Measurements from ENCODE around the gene CELA2B.

GRCh38 chr1:15524283-15525049, 48.6 kb downstream of the CELA2B start:
- TF ChIP-seq CTCF (IDR thresholded peaks at IDR 0.05) (no peak), POLR2A (IDR thresholded peaks at IDR 0.05) (peak in 1 of 2 donors; percentile 2)
